ENCODE measurements around the gene CCDC142. TPM values are rescaled to one million over a fixed set of nuclear protein-coding genes. Genes with fewer than 3 reads are reported as not detected.
A peak's percentile ranks its signal among the peaks of the same experiment; 100 is the strongest.

CCDC142 gene
- total RNA-seq, 2 donors from 2014 or later, result 20.5 to 39.2 TPM

- Histone ChIP-seq H3K36me3 (replicated peaks in 1 of 2; ENCODE audit: insufficient read depth in 1 of 2, low read depth in 2 of 2) (no peaks in the 10 kb centered on the region), H3K4me3 (peak within 1 kb of the TSS; percentile 26 to 45), H3K27me3 (no peaks in the 10 kb centered on the region), H3K4me1 (peaks cover 34% of the 10 kb centered on the region), H3K9me3 (no peaks in the 10 kb centered on the region), H3K27ac (peak within 1 kb of the TSS; percentile 95 to 98 (median 96))
- peak; percentile 79 to 86 (median 83) for DNase-seq
- intact Hi-C loops (cut with DNase I), result no loop called here
- 3 to 7% methylated on average over 11 to 73 of the region's 75 CpGs for whole genome bisulfite sequencing, 2 donors
- TF ChIP-seq POLR2A (IDR thresholded peaks at IDR 0.05), result peak; percentile 75 to 96 (median 92)
- TF ChIP-seq CTCF (IDR thresholded peaks at IDR 0.05), result peak in 5 of 7 experiments; percentile 13 to 52 (median 38)
- ATAC-seq, result peak; percentile 67
These were observed 40.9 kb downstream of the CCDC142 start, which contains the start of gene RTKN for GRCh38 chr2:74441690-74442482. RTKN (minus strand) TSS chr2:74441937; CDS start chr2:74441816, 121 bp downstream.

GRCh38 chr2:74441170-74441689, 41.6 kb downstream of the CCDC142 start:
- Histone ChIP-seq H3K4me3 (peak overlapping the region; percentile 26 to 45), H3K4me1 (peaks cover 39% of the 10 kb centered on the region), H3K27me3 (no peaks in the 10 kb centered on the region), H3K36me3 (replicated peaks in 1 of 2; ENCODE audit: insufficient read depth in 1 of 2, low read depth in 2 of 2) (no peaks in the 10 kb centered on the region), H3K27ac (peak overlapping the region; percentile 95 to 98 (median 96)), H3K9me3 (no peaks in the 10 kb centered on the region)
- 2 to 12% methylated on average over 9 to 33 of the region's 33 CpGs for WGBS, 2 donors
- intact Hi-C loops (cut with DNase I), result no loop called here
- TF ChIP-seq CTCF (IDR thresholded peaks at IDR 0.05) (no peak), POLR2A (IDR thresholded peaks at IDR 0.05) (no peak)
- ATAC-seq, result no peak
- no peak for DNase-seq

GRCh38 chr2:74440378-74441169, 42.2 kb downstream of the CCDC142 start:
- intact Hi-C loops (cut with DNase I), result no loop called here
- peak; percentile 84 to 91 (median 89) for DNase-seq
- H3K9me3 ChIP-seq, result no peaks in the 10 kb centered on the region
- WGBS, 2 donors, result 5 to 10% methylated on average over 11 to 43 of the region's 45 CpGs
- peaks cover 39% of the 10 kb centered on the region for H3K4me1 ChIP-seq
- peak overlapping the region; percentile 26 to 45 for H3K4me3 ChIP-seq
- ATAC-seq, result peak; percentile 81
- TF ChIP-seq POLR2A (IDR thresholded peaks at IDR 0.05) (peak; percentile 68 to 81 (median 80)), CTCF (IDR thresholded peaks at IDR 0.05) (peak in 6 of 7 experiments; percentile 20 to 65 (median 55))
- peak overlapping the region; percentile 95 to 98 (median 96) for H3K27ac ChIP-seq
- H3K36me3 ChIP-seq (replicated peaks in 1 of 2; ENCODE audit: insufficient read depth in 1 of 2, low read depth in 2 of 2), result no peaks in the 10 kb centered on the region
- no peaks in the 10 kb centered on the region for H3K27me3 ChIP-seq

GRCh38 chr2:74439803-74440377, 42.9 kb downstream of the CCDC142 start:
- Histone ChIP-seq H3K27me3 (no peaks in the 10 kb centered on the region), H3K4me3 (peak overlapping the region; percentile 26 to 45), H3K9me3 (no peaks in the 10 kb centered on the region), H3K4me1 (peaks cover 39% of the 10 kb centered on the region), H3K27ac (peak overlapping the region; percentile 95 to 98 (median 96)), H3K36me3 (replicated peaks in 1 of 2; ENCODE audit: insufficient read depth in 1 of 2, low read depth in 2 of 2) (no peaks in the 10 kb centered on the region)
- ATAC-seq (no peak), DNase-seq (peak; percentile 47 to 57 (median 51))
- intact Hi-C loops (cut with DNase I), result no loop called here
- WGBS, 2 donors, result 3 to 10% methylated on average over 12 to 14 of the region's 14 CpGs
- TF ChIP-seq POLR2A (IDR thresholded peaks at IDR 0.05), result no peak
- TF ChIP-seq CTCF (IDR thresholded peaks at IDR 0.05), result no peak

Data from body of pancreas (tissue), 4 donors.